DND-41 (cell line): Measurements from ENCODE around the gene MSGN1.

Experiments
- ATAC-seq: fragments of 200-7000 bp; cut with Tn5 transposase; 3 replicates; pipeline ENCODE4 v1.9.1; 2021; ENCODE audit warnings: low read depth; ENCODE audit not compliant: insufficient read depth
- DNase-seq: peaks from one replicate; pipeline ENCODE4 v3.0.0-alpha.2; 2020
- H2AFZ ChIP-seq: 2 replicates; pipeline ENCODE4 v1.6.0; 2012; ENCODE audit warnings: low read depth, low read length
- H3K27ac ChIP-seq: 2 replicates; pipeline ENCODE4 v1.5.1; 2012; ENCODE audit warnings: low read length, inconsistent platforms
- H3K27me3 ChIP-seq: fragments of 200-600 bp; sonication (generic); 2 replicates; pipeline ENCODE4 v1.6.0; 2012; ENCODE audit warnings: low read length, mild to moderate bottlenecking, inconsistent platforms; ENCODE audit not compliant: insufficient read depth, poor library complexity
- H3K36me3 ChIP-seq: 2 replicates; pipeline ENCODE4 v1.5.1; 2012; ENCODE audit warnings: low read length, inconsistent platforms; ENCODE audit not compliant: insufficient read depth
- H3K4me1 ChIP-seq: 2 replicates; pipeline ENCODE4 v1.5.1; 2012; ENCODE audit warnings: mild to moderate bottlenecking, low read length; ENCODE audit not compliant: insufficient read depth
- H3K4me2 ChIP-seq: 2 replicates; pipeline ENCODE4 v1.6.0; 2012; ENCODE audit warnings: mild to moderate bottlenecking, moderate library complexity, low read length, inconsistent platforms; ENCODE audit not compliant: insufficient read depth
- H3K4me3 ChIP-seq, 2 experiments: fragments of 200-600 bp in 1 of 2; shearing (Covaris generic) in 1 of 2; 2 replicates each; pipeline ENCODE4 v1.5.1; 2012 to 2016; ENCODE audit warnings: inconsistent platforms in 2 of 2, low read length in 2 of 2, mild to moderate bottlenecking in 2 of 2, low read depth in 1 of 2, moderate library complexity in 1 of 2
- H3K79me2 ChIP-seq: 2 replicates; pipeline ENCODE4 v1.6.0; 2012; ENCODE audit warnings: low read length, inconsistent platforms; ENCODE audit not compliant: insufficient read depth
- H3K9ac ChIP-seq: 2 replicates; pipeline ENCODE4 v1.6.0; 2012; ENCODE audit warnings: low read depth, mild to moderate bottlenecking, inconsistent platforms, low read length, moderate library complexity
- H3K9me3 ChIP-seq: 2 replicates; pipeline ENCODE4 v1.5.1; 2012; ENCODE audit warnings: low read length, moderate library complexity, mild to moderate bottlenecking, inconsistent platforms; ENCODE audit not compliant: insufficient read depth, severe bottlenecking
- H4K20me1 ChIP-seq: 2 replicates; pipeline ENCODE4 v1.6.0; 2012; ENCODE audit warnings: low read length; ENCODE audit not compliant: insufficient read depth
- CTCF ChIP-seq: IDR thresholded peaks from 2 replicates; pipeline ENCODE4 v1.5.1; 2012; ENCODE audit warnings: borderline replicate concordance, low read length, moderate library complexity, mild to moderate bottlenecking; ENCODE audit not compliant: poor library complexity, severe bottlenecking; ENCODE audit errors: extremely low read depth
- EZH2 ChIP-seq: IDR thresholded peaks from 3 replicates; pipeline ENCODE4 v1.6.1; 2012; ENCODE audit warnings: borderline replicate concordance, low read depth, mild to moderate bottlenecking, moderate library complexity, low read length, inconsistent platforms; ENCODE audit not compliant: severe bottlenecking

Gene MSGN1

GRCh38 chr2:17816396-17817245 is at the start of gene MSGN1:
Gene MSGN1 (plus strand): TSS chr2:17816460. CDS start chr2:17816519, 59 bp downstream.
- Histone ChIP-seq H3K4me3 (no peak within 1 kb of the TSS), H3K27ac (no peak within 1 kb of the TSS), H3K9me3 (no peaks in the 10 kb centered on the region), H3K79me2 (no peaks in the 10 kb centered on the region), H3K36me3 (no peaks in the 10 kb centered on the region), H3K4me1 (peaks cover 28% of the 10 kb centered on the region), H4K20me1 (no peaks in the 10 kb centered on the region), H3K9ac (no peak within 1 kb of the TSS), H3K27me3 (peaks cover 3% of the 10 kb centered on the region), H3K4me2 (no peak within 1 kb of the TSS), H2AFZ (no peak within 1 kb of the TSS)
- no peak for ATAC-seq
- DNase-seq: no peak
- no peak for TF ChIP-seq EZH2
- TF ChIP-seq CTCF: no peak

GRCh38 chr2:17768894-17769293 is 47.4 kb upstream of the MSGN1 start:
- no peaks in the 10 kb centered on the region; the same call in 1 of the 2 replicates for H4K20me1 ChIP-seq
- DNase-seq (no peak), ATAC-seq (no peak)
- H3K9ac ChIP-seq: no peak overlapping the region
- peaks cover 72% of the 10 kb centered on the region for H3K36me3 ChIP-seq
- no peak overlapping the region for H3K4me3 ChIP-seq
- H3K4me1 ChIP-seq: no peaks in the 10 kb centered on the region
- H3K27ac ChIP-seq: no peak overlapping the region
- TF ChIP-seq CTCF (no peak), EZH2 (no peak)
- no peaks in the 10 kb centered on the region for H3K9me3 ChIP-seq
- peaks cover 2% of the 10 kb centered on the region; the same call in 1 of the 2 replicates for H3K79me2 ChIP-seq
- no peak overlapping the region for H2AFZ ChIP-seq
- no peak overlapping the region for H3K4me2 ChIP-seq
- H3K27me3 ChIP-seq: no peaks in the 10 kb centered on the region

- DNase-seq: no peak
- TF ChIP-seq CTCF: no peak
- TF ChIP-seq EZH2: no peak
- peaks cover 76% of the 10 kb centered on the region for H3K36me3 ChIP-seq
- no peak overlapping the region for H3K9ac ChIP-seq
- H3K9me3 ChIP-seq: no peaks in the 10 kb centered on the region
- ATAC-seq: no peak
- no peaks in the 10 kb centered on the region for H4K20me1 ChIP-seq
- H2AFZ ChIP-seq: no peak overlapping the region
- no peaks in the 10 kb centered on the region for H3K4me1 ChIP-seq
- H3K27me3 ChIP-seq: no peaks in the 10 kb centered on the region
- H3K79me2 ChIP-seq: no peaks in the 10 kb centered on the region; the same call in 1 of the 2 replicates
- H3K27ac ChIP-seq: no peak overlapping the region
- H3K4me3 ChIP-seq: no peak overlapping the region
- no peak overlapping the region for H3K4me2 ChIP-seq
Measured at GRCh38 chr2:17771956-17772355, 44.3 kb upstream of the MSGN1 start.
